HEK293 (cell line): ENCODE results near the gene ATP4A.

Experiments
- ATF2 ChIP-seq: fragments of 450-650 bp; formaldehyde crosslinking; IDR thresholded peaks from 2 replicates; pipeline ENCODE4 v1.5.1; 2016; ENCODE audit warnings: missing biosample characterization, missing genetic modification characterization, low read depth
- KLF16 ChIP-seq: fragments of 450-650 bp; formaldehyde crosslinking; IDR thresholded peaks from 2 replicates; pipeline ENCODE4 v1.5.1; 2017; ENCODE audit warnings: missing biosample characterization, missing genetic modification characterization
- MEIS1 ChIP-seq: sonication (generic); formaldehyde crosslinking; IDR thresholded peaks from 2 replicates; pipeline ENCODE4 v1.8.1; 2022; ENCODE audit warnings: missing genetic modification reagents, mild to moderate bottlenecking, borderline replicate concordance
- MYNN ChIP-seq: fragments of 450-650 bp; formaldehyde crosslinking; IDR thresholded peaks from 2 replicates; pipeline ENCODE4 v1.5.1; 2016; ENCODE audit warnings: missing biosample characterization, missing genetic modification characterization, borderline replicate concordance
- OVOL3 ChIP-seq: fragments of 450-650 bp; formaldehyde crosslinking; IDR thresholded peaks from 2 replicates; pipeline ENCODE4 v1.5.1; 2016; ENCODE audit warnings: missing biosample characterization, missing genetic modification characterization
- YY1 ChIP-seq: fragments of 450-650 bp; formaldehyde crosslinking; IDR thresholded peaks from 2 replicates; pipeline ENCODE4 v1.5.1; 2018; ENCODE audit warnings: missing biosample characterization, missing genetic modification characterization
- ZNF155 ChIP-seq: fragments of 450-650 bp; formaldehyde crosslinking; IDR thresholded peaks from 2 replicates; pipeline ENCODE4 v1.5.1; 2016; ENCODE audit warnings: missing biosample characterization, missing genetic modification characterization
- ZNF366 ChIP-seq: fragments of 450-650 bp; formaldehyde crosslinking; conservative IDR thresholded peaks from 2 replicates; pipeline ENCODE4 v1.5.1; 2016; ENCODE audit warnings: missing biosample characterization, missing genetic modification characterization
- ZNF423 ChIP-seq: fragments of 450-650 bp; formaldehyde crosslinking; IDR thresholded peaks from 2 replicates; pipeline ENCODE4 v1.5.1; 2016; ENCODE audit warnings: missing biosample characterization, missing genetic modification characterization
- ZNF626 ChIP-seq: fragments of 450-650 bp; sonication (Bioruptor Pico); formaldehyde crosslinking; IDR thresholded peaks from 2 replicates; pipeline ENCODE4 v1.5.1; 2018; ENCODE audit warnings: missing biosample characterization, missing genetic modification characterization, inconsistent platforms
- ZNF830 ChIP-seq: fragments of 450-650 bp; IDR thresholded peaks from 2 replicates; pipeline ENCODE4 v1.5.0; 2018; ENCODE audit warnings: missing biosample characterization, missing genetic modification characterization, low read depth, mild to moderate bottlenecking, moderate library complexity
- TF ChIP-seq, protein P1 (sequence below): fragments of 450-650 bp; formaldehyde crosslinking; IDR thresholded peaks from 2 replicates; pipeline ENCODE4 v1.5.1; 2016; ENCODE audit warnings: missing biosample characterization, missing genetic modification characterization
- TF ChIP-seq, protein P2 (sequence below): fragments of 450-650 bp; formaldehyde crosslinking; IDR thresholded peaks from 2 replicates; pipeline ENCODE4 v1.5.1; 2017; ENCODE audit warnings: missing biosample characterization, missing genetic modification characterization

- TF ChIP-seq, protein P1, sequence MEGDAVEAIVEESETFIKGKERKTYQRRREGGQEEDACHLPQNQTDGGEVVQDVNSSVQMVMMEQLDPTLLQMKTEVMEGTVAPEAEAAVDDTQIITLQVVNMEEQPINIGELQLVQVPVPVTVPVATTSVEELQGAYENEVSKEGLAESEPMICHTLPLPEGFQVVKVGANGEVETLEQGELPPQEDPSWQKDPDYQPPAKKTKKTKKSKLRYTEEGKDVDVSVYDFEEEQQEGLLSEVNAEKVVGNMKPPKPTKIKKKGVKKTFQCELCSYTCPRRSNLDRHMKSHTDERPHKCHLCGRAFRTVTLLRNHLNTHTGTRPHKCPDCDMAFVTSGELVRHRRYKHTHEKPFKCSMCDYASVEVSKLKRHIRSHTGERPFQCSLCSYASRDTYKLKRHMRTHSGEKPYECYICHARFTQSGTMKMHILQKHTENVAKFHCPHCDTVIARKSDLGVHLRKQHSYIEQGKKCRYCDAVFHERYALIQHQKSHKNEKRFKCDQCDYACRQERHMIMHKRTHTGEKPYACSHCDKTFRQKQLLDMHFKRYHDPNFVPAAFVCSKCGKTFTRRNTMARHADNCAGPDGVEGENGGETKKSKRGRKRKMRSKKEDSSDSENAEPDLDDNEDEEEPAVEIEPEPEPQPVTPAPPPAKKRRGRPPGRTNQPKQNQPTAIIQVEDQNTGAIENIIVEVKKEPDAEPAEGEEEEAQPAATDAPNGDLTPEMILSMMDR, result no peak
- TF ChIP-seq ZNF366 (tag by site-specific recombination), result no peak
- TF ChIP-seq KLF16 (tag by site-specific recombination), result no peak
- TF ChIP-seq YY1, result no peak
- TF ChIP-seq, protein P2, sequence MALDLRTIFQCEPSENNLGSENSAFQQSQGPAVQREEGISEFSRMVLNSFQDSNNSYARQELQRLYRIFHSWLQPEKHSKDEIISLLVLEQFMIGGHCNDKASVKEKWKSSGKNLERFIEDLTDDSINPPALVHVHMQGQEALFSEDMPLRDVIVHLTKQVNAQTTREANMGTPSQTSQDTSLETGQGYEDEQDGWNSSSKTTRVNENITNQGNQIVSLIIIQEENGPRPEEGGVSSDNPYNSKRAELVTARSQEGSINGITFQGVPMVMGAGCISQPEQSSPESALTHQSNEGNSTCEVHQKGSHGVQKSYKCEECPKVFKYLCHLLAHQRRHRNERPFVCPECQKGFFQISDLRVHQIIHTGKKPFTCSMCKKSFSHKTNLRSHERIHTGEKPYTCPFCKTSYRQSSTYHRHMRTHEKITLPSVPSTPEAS, result no peak
- no peak for TF ChIP-seq MEIS1 (CRISPR knock-in tag)
- TF ChIP-seq ZNF830 (tag by site-specific recombination), result no peak
- no peak for TF ChIP-seq ZNF626 (tag by site-specific recombination)
- no peak for TF ChIP-seq ZNF423 (tag by site-specific recombination)
- no peak for TF ChIP-seq ATF2 (tag by site-specific recombination)
- TF ChIP-seq MYNN, result no peak
- TF ChIP-seq OVOL3 (tag by site-specific recombination), result no peak
- no peak for TF ChIP-seq ZNF155 (tag by site-specific recombination)
Measured at GRCh38 chr19:35561436-35561835, 2.0 kb downstream of the ATP4A start.
